ENCODE measurements around the gene FAIM2.

- TF ChIP-seq CTCF (IDR thresholded peaks at IDR 0.05 in 4 of 5, conservative IDR thresholded peaks at IDR 0.05 in 1 of 5), result no peak
- TF ChIP-seq POLR2A (IDR thresholded peaks at IDR 0.05), result no peak
Observed at GRCh38 chr12:49873361-49873934, 30.3 kb downstream of the FAIM2 start.
